H1 (cell line): ENCODE measurements around the gene SGK1. TPM values are rescaled to one million over a fixed set of nuclear protein-coding genes. Genes with fewer than 3 reads are reported as not detected.

Experiments
- CREB1 ChIP-seq: IDR thresholded peaks from 2 replicates; pipeline ENCODE4 v1.6.1; 2012; ENCODE audit warnings: inconsistent platforms
- SIN3A ChIP-seq, 2 experiments: IDR thresholded peaks in 1 of 2; conservative IDR thresholded peaks in 1 of 2; 2 replicates each; pipeline ENCODE4 v1.6.1; 2011 to 2012; ENCODE audit warnings: low read length in 2 of 2, improper control_type of control experiment in 1 of 2, low read depth in 1 of 2, mild to moderate bottlenecking in 1 of 2
- polyA plus RNA-seq, 7 experiments: library from polyadenylated mRNA; depleted of rRNA in 3 of 7; stranded (reverse) in 5 of 7; unstranded in 2 of 7; fragments of >200 nt in 5 of 7; fragments of 200-250 nt in 2 of 7; gene quantifications; 1 replicate in 5 of 7; 2 replicates in 1 of 7; 4 replicates in 1 of 7; pipeline versions ENCODE4 v1.2.1 to v1.2.3, GENCODE V29; 2011 to 2013; ENCODE audit warnings: missing spikeins in 2 of 7, mixed read lengths in 2 of 7
- total RNA-seq: library from RNA; stranded (reverse); fragmentation: NEBNext Ultra II Directional; extraction: Animal tissue kit (Norgen Biotek cat#: 25700); gene quantifications from 2 replicates; pipeline ENCODE4 v1.2.1, GENCODE V29; 2021

Gene SGK1
- total and polyA plus RNA-seq, 2 of the 8 experiments (the other 6 are each of a cell fraction or from before 2014, with no cell fraction given): 14.5 to 18.4 TPM

- TF ChIP-seq SIN3A (conservative IDR thresholded peaks at IDR 0.05 in 1 of 2, IDR thresholded peaks at IDR 0.05 in 1 of 2; ENCODE audit: low read depth in 1 of 2, low read length in 2 of 2): no peak
- TF ChIP-seq CREB1: no peak
- TF ChIP-seq, all 59 proteins: peak for 0
Measured at GRCh38 chr6:134165561-134166201, 152.2 kb downstream of the SGK1 start (continued).
